ENCODE measurements around the gene PCBP3.

Gene PCBP3

GRCh38 chr21:45899317-45900033, 255.9 kb downstream of the PCBP3 start:
- no peak for DNase-seq

- no peak for DNase-seq
Measured at GRCh38 chr21:45900034-45900868, 256.7 kb downstream of the PCBP3 start.

GRCh38 chr21:45901061-45901690, 257.7 kb downstream of the PCBP3 start:
- no peak for DNase-seq

- DNase-seq, result no peak
Measured at GRCh38 chr21:45902292-45902995, 258.9 kb downstream of the PCBP3 start.

- DNase-seq, result no peak
Measured at GRCh38 chr21:45905196-45905595, 261.7 kb downstream of the PCBP3 start.

- DNase-seq, result no peak
Measured at GRCh38 chr21:45906196-45906805, 262.8 kb downstream of the PCBP3 start.

GRCh38 chr21:45906859-45907258, 263.3 kb downstream of the PCBP3 start:
- no peak for DNase-seq

GRCh38 chr21:45908536-45909237, 265.2 kb downstream of the PCBP3 start:
- DNase-seq, result no peak

GRCh38 chr21:45909238-45909988, 265.9 kb downstream of the PCBP3 start:
- no peak for DNase-seq

- no peak for DNase-seq
Measured at GRCh38 chr21:45910155-45910547, 266.6 kb downstream of the PCBP3 start.

- no peak for DNase-seq
Measured at GRCh38 chr21:45910548-45911221, 267.2 kb downstream of the PCBP3 start.

GRCh38 chr21:45911806-45912325, 268.3 kb downstream of the PCBP3 start:
- no peak for DNase-seq

GRCh38 chr21:45912611-45913417, 269.3 kb downstream of the PCBP3 start:
- no peak for DNase-seq

- no peak for DNase-seq
Measured at GRCh38 chr21:45913418-45913765, 269.9 kb downstream of the PCBP3 start.

- no peak for DNase-seq
Measured at GRCh38 chr21:45913886-45914285, 270.4 kb downstream of the PCBP3 start.

GRCh38 chr21:45914321-45914845, 270.9 kb downstream of the PCBP3 start:
- no peak for DNase-seq

GRCh38 chr21:45916011-45916840, 272.7 kb downstream of the PCBP3 start:
- no peak for DNase-seq

- DNase-seq, result no peak
Measured at GRCh38 chr21:45917241-45917640, 273.7 kb downstream of the PCBP3 start.

All from NCI-H526 (cell line).